Measurements from ENCODE around the gene CA5A.
A peak's percentile ranks its signal among the peaks of the same experiment; 100 is the strongest.
"Not testable (repeated sequence)": the region's sequence is repeated elsewhere in the genome, so short reads cannot be mapped to it uniquely, and the experiment has no call there.

Gene CA5A

DNA sequence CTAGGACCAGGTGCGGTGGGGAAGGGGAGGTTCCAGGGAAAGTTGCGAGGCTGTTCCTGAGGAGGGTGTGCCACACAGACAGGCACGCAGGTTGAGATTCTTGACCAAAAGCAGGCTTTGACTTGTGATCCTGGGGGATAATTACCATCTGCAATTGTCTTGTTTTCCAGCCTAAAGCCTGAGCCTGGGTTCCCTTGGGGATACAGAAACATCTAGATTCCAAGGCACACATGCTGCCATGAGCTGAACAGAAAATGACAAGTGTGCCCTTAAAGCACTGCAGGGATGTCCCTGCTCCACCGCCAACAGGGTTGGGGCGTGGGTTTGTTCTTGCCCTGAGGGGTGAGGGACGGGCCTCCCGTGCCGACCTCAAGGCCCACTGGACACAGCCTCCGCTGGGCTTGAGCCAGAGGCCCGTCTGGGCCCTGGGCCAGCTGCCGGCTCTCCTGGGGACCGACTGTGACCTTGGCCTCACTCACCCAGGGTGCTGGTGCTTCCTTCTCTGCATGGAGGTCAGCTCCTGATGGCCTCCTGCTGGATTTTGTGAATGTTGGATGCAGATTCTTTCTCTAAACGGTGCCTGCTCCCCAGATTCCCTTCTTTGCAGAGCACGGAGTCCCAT, 14.0 kb downstream of the CA5A start:
- DNase-seq = no peak

DNA sequence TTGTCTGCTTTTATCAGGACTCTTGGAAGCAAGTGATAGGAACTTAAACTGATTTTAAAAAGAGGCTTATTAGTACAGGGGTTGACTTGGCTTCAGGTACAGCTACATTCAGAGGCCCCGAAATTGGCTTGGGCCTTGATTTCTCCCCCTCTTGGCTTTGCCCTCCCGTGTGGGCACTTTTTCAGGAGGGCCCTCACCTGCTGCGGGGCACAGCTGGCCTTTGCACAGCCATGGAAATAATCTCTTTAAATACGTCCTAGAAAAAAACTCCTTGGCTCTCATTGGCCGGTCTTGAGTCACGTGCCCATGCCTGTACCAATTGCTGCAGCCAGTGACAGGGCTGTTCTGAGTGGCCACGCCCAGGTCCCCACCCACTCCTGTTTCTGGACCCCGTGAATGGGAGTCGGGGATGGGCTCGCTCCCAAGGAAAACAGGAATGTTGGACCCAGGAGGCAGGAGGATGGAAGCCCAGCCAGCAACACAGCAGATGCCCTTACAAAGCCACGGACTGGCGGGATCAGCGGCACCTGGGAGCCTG, 15.0 kb downstream of the CA5A start:
- no peak for DNase-seq

DNA sequence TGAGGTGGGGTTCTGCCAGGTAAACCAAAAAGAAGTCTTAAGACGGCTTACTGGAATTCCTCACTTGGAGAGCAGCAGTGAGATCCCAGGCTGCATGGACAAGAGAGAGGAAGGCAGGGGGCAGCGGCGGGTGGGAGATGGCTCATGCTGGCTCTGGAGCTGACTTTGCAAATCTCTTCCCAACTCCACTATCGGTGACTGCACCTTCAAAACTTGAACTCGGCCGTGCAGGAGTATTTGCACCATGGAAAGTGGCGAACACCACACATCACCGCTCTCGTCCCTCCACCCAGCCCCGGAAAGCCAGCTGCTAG, 16.7 kb downstream of the CA5A start:
- DNase-seq = no peak

DNA sequence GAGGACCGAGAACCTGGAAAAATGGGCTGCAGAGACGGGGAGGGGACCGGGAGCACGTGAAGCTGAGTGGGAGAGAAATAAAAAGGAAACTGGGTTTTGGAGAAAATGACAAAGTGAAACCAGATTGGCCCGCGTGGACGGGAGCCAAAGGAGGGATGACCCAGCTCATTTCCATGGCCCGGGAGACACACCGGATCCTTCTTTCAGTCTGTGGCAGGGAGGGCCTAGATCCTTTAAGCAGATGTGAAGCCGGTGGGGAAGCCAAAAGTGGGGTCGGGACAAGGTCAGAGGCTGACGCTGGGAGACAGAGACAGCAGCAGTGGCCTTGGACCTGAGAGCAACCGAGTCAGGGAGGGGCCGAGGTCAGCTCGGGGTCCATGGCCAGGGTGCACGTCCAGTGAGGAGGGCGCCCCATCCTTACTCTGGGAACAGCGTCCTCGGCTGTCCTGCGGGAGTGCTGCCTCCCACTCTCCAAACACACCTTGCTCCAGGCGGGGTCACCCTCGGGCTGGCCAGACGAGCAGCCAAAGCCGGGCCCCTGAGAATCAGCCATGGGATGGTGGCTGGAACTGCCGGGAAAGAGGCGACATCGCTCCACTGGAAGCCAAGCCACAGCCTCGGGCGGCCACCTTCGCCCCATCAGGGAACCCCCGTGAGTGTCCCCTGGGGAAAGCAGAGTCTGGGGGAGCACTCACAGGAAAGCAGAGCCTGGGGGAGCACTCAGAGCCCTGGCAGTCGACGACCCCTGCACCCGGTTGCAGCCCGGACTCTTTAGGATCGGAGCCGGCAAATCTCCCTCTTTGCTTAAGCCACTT, 17.3 kb downstream of the CA5A start:
- DNase-seq = no peak

DNA sequence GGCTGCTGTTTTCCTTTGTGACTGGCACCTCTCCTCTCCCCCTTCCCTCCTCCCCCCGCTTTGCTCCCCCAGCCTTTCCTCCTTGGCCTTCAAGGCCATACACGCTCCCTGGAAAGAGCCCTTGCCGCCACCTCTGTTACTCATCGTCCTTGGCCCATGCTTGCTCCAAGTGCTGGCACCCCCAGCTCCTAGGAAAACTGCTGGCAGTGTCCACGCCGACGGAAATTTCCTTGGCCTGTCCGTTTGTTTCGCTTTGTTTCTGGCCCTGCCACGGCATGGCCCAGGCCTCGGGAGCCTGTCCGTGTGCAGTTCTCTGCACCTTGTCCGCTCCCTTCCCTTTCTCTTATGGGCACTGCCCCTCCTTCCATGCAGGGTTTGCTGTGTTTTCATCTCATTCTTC, 18.0 kb downstream of the CA5A start:
- no peak for DNase-seq

DNA sequence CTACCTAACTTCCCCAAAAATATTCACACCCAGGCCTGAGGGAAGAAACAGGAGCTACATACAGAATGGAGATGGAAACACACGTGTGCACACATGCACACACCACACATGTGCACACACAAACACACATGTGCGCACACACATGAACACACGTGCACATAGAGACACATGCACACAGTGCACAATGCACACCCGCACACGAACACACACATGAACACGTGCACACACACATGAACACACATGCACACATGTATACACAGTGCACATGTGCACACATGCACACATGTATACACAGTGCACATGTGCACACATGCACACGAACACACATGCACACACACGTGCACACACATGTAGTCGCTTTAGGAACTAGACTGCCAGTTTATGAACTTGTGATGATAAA, 18.8 kb downstream of the CA5A start:
- DNase-seq = no peak

DNA sequence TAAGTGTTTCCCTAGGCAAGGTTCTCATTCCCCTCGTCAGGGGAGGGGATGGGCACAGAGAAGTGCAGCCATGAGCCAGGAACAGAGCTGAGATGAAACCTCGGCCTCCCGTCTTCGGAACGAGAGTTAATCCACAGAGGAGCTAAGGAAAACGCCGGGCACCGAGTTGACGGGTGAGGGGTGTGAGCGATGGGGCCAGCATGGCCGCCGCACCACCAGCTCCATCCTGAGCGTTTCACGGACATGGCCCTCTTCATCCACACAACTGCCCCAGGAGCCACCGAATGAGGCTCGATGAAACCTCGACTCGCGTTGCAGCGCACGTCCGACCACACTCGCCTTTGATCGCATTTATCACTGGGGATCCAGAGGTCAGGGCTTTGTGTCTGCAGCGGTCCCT, 21.5 kb downstream of the CA5A start:
- DNase-seq = no peak

DNA sequence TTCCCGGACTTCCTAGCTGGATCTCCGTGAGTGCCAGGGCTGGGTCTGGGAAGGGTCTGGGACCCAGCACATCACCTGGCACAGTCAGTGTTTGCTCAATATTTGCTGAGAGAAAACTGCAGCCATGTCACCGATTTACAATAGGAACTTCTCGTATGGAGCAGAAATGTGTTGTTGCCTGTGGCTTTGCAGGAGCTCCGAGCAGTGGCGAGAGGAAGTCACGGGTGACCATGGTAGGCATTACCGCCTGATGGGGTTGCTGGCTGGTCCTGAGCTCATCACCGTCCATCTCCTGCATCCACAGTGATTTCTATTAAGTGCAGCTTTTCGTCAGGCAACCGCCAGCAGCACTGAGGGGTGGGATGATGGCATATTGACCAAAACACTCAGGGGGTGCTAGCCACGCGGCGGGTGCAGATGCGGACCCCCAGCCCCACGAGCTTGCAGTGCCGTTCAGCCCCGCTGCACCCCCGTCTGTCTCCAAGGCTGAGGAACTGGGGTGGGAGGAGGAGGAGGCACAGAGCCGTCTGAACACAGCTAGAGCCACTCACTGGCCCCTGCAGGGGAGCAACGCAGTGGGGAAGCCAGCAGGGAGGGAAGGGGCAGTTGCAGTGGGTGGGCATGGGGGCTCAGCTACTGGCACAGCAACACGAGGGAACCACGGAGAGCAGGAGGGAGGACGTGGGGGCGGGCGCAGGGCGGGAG, 22.2 kb downstream of the CA5A start:
- not testable (repeated sequence) for DNase-seq

DNA sequence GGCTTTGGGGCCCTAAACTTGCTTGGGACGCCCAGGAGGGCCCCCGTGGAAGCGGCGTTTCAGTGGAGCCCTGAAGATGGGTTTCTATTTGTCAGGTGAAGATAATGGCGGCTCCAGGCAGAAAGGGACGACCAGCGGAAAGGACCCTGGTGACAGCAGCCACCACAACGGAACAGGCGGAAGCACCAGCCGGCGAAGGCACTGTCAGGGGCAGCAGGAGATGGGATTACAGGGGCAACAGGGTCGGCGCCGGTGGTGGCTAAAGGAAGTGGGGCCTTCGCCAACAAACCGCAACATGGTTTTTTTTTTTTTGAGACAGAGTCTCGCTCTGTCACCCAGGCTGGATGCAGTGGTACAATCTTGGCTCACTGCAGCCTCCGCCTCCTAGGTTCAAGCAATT, 23.6 kb downstream of the CA5A start:
- DNase-seq = not testable (repeated sequence)

DNA sequence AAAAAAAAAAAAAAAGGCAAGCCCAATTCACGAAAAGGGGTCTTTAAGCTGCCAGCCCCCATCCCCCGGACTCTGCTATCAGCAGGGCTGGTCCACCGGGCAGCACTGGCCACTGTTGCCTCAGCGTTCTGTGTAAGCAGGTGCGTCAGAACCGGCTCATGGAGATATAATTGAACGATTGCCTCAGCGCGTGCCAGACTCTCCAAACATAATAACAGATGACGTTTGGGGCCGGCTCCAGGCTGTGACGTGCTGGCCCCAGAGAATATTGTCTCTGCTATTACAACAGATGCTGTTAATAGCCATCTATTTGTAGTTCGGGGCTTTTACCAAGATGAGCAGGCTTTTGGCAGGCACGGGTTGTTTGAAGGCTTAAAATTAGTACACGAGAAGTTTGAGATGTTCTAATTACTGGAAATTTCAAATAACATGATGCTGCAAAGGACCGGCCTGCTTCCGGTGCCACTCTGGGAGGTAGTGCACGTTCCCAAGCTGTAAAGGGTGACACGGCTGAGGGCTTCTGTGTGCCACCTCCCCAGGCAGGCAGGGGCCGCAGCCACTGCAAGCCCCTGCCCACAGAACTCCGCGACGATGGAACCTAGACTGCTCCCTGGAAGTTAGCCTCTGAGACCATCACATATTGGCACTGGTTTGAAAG, 25.1 kb downstream of the CA5A start:
- peak; percentile 81 for DNase-seq

DNA sequence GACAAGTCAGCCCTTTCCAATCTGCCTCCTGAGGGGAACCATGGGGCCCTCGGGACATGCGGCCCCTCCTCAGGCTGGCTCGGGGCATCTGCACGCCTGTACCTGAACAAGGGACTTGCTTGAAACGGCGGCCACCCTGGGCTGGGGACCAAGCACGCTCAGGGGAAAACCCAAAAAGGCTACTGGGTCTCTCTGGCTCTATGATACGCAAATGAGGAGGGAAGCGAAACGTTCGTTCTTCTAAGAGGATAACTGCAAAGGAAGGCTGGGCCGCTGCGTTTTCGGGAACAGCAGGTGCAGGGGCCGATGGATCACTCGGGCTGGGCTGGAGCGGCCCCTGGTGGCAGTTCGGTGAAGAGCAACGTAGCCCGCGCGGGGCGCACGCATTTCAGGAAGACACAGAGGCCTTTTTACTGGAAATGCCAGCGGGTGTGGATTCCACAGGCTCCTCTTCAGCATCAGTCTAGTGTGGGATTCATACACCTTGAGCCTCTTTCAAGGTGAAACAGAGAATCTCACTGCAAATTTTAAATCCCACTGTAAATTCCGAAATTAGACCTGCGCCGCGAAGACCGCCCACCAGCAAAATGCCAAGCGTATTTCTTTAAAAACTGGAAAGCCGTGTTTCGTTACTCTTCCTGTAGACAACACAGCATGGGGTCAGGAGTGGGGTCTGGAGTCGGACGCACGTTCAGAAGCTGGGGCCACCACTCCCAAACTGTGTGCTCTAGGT, 27.0 kb downstream of the CA5A start:
- not testable (repeated sequence) for DNase-seq

DNA sequence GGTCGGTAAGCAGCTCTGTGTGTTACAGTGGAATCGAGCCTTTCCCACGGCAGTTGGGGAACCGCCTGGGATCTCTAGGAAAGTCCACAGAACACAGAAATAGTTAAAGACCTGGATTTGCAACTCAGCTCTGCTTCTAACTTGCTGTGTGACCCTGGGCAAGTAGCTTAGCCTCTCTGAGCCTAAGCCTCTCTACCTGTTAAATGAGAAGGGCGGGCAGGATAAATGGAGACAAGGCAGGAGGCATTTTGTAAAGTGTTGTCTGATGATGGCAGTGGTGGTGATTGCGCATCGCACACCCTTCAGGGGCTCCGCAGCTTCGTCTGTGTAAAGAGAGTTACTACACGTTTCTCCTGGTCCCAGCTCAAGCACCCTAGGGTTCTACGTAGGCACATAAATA, 28.2 kb downstream of the CA5A start:
- DNase-seq = not testable (repeated sequence)

DNA sequence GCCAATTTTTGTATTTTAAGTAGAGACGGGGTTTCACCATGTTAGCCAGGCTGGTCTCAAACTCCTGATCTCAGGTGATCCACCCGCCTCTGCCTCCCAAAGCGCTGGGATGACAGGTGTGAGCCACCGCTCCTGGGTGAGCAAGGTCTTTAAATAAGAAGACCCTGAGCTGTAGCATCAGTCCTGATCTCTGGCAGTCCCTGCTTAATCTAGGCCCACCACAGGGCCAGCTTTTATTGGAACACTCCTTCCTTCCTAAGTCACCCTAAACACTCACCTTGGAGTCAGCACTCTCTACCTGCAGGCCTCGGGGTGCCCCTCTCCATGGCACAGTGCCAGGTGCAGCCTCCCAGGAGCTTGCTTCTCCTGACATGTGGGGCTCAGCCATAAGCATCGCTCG, 30.8 kb downstream of the CA5A start:
- not testable (repeated sequence) for DNase-seq

DNA sequence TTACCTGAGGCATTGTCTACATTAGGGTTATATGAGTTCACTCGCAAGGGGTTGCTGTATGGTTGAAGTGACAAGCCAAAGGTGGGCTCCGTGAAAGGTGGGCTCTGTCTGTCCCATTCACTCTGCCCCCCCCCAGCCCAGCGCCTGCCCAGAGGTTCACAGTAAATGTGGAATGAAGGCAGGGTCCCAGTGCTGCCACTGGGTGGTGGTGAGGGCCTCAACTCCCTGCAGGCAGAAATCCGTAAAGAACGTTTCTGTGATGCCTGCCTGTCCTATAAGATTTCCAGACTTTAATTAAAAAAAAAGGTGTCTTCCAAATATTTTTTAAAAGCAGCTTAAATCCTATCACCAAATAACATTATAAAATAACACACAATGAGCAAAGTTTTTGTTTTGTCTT, 31.4 kb downstream of the CA5A start:
- not testable (repeated sequence) for DNase-seq

DNA sequence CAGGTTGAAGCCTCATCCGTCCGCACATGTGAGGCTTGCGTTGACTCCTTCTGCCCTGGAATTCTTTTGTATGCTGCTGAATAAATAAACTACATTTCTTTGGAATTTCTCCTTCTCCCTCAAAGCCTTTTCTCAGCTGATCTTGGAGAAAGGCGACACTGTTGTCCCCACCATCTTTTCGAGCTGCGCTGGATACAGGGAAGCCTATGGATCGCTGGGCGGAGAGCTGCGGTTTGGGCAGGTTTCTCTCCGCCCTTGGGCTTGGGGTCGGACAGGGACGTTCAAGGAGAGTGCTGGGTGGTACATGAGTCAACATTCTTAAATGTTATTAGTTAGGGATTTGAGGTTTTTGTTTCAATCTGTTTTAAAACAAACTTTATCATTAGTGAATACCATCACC, 35.8 kb downstream of the CA5A start:
- not testable (repeated sequence) for DNase-seq

DNA sequence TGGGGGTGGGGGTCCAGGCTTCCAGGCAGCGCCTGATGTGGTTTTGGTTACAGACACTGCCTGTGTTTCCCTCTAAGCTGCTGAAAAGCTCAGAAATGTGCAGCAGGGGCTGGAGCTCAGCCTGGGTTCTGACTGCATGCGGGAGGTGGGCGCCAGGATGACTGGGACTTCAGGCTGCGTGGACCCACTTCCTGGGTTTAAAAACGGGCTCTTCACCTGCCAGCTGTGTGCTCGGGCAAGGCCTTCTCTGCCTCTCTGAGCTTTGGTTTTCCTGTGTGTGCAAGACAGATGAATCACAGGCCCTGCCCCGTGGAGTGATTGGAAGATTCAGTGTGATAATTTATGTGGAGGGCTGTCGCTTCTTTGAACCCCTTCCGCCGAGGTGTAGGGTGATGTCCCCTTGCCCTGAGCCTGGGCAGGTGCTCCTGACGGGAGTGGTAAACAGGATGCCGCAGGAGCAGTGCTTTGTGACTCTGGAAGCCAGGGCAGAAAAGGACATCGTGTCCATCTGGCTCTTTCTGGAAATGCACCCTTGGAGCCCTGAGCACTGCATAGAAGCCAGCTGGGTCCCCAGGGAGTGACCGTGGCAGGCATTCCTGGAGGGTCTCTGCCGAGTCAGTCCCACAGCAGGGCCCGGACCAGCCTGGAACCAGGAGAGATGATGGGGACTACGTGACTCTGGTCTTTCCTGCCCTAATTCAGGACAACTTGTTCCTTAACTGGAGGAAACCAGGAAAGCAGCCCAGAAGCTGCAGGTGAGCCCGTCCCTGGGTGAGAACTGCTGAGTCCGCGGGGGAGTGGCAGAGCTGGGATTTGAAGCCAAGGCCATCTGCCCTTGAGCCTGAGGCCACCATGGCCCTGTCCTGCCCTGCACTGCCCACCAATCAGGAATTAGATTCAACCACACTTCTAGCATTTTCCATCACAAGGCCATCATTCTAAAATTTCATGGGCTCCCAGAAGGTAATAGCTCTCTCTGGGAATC, 38.5 kb downstream of the CA5A start:
- no peak for DNase-seq

DNA sequence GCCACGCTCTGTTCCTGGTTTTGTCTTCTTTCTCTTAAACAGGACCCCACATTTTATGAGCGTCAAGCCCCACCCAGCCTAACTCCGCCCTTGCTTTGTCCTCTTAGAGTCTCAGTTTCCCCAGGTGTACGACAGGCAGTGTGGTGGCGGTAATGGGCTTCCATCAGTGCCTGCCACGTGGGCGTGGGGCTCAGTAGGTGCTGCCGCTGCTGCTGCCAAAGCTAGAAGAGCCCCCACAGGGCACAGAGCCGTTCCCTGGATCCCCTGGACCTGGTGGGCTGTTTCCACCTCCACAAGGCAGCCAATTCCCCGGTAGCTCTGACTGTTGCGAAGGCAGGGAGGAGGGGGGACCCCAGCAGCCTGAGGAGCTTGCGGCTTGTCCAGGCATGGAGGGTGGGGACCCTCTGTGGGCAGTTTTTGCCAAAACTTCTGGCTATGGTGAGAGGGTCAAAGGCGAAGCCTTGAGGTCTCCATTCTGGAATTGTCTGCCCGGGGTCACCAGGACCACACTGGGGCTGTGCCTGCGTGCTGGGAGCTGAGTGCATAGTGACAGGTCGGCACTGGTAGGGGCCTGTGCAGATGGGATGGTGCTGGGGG, 39.3 kb downstream of the CA5A start:
- DNase-seq = not testable (repeated sequence)

DNA sequence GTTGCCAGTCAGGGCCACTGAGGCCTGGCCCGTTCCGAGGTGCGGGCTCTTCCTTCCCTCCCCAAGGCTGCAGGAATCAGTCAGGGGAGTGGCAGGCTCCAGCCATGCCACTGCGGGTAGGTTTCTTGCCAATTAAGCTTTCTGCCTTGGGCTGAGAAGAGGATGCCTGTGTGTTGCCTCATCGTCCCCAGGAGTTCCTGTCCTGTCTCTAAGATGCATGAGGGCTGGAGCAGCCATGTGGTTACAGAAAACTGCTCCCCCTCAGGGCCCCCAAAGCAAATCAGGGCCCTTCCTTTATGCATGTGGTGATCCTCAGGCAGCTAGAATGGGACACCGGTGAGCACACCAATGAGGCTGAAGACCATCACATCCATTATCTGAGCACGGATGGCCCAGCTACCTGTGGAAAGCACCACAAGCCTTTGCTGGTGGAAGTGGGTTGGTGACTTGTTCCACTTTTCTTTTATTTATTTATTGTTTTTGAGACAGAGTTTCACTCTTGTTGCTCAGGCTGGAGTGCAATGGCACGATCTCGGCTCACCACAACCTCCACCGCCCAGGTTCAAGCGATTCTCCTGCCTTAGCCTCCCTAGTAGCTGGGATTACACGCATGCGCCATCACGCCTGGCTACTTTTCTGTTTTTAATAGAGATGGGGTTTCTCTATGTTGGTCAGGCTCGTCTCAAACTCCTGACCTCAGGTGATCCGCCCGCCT, 40.0 kb downstream of the CA5A start:
- not testable (repeated sequence) for DNase-seq

DNA sequence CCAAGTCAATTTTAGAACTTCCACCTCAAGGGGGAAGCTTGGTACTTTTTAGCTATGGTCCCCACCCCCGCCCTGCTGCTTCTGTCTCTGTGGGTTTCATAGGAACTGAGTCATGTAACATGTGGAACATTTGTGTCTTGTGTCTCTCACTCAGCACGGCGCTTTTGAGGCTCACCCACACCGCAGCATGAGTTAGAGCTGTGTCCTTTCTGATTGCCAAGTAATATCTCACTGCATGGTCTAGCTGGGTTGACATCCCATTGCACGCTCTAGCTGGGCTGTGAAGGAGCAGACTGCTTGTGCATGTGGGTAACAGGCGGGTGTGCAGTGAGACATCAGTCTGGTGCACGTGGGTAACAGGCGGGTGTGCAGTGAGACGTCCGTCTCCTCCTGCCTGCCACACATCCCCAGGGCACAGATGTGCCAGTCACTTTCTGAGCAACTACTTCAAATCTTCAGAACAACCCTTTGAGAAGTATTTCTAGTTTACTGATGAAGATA, 40.6 kb downstream of the CA5A start:
- DNase-seq = no peak

DNA sequence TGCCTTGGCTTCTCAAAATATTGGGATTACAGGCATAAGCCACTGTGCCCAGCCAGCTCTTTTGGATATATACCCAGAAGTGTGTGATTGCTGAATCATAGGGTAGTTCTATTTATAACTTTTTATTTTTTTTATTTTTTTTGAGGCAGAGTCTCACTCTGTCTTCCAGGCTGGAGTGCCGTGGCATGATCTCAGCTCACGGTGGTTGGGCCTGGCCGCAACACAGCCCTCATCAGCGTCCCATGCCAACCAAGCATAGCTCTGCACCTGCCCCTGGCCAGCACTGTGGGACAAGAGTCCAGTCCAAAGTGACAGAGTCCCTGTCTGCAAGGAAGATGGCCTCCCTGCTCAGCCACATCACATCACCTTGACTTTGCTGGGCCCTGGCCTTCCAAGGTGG, 42.3 kb downstream of the CA5A start:
- not testable (repeated sequence) for DNase-seq

Data from NCI-H1105 (cell line).